NCI-H1048 (cell line): ENCODE results near the gene TM7SF3.
"Not testable (repeated sequence)": the region's sequence is repeated elsewhere in the genome, so short reads cannot be mapped to it uniquely, and the experiment has no call there.

Source experiments
- DNase-seq: peaks from one replicate; lab custom pipeline; 2025; lab: John Stamatoyannopoulos, UW

The TM7SF3 gene

GRCh38 chr12:26978801-26979200 is 35.4 kb downstream of the TM7SF3 start:
- DNase-seq, result no peak

- no peak for DNase-seq
Observed at GRCh38 chr12:26976687-26977086, 37.5 kb downstream of the TM7SF3 start.

- no peak for DNase-seq
Observed at GRCh38 chr12:26971963-26972362, 42.2 kb downstream of the TM7SF3 start.

GRCh38 chr12:26970136-26970535 is 44.0 kb downstream of the TM7SF3 start:
- no peak for DNase-seq

- no peak for DNase-seq
Observed at GRCh38 chr12:26966842-26967241, 47.3 kb downstream of the TM7SF3 start.

- DNase-seq, result no peak
Observed at GRCh38 chr12:26963413-26963812, 50.8 kb downstream of the TM7SF3 start.

GRCh38 chr12:26961803-26962202 is 52.4 kb downstream of the TM7SF3 start:
- no peak for DNase-seq

- not testable (repeated sequence) for DNase-seq
Observed at GRCh38 chr12:26961391-26961790, 52.8 kb downstream of the TM7SF3 start.

GRCh38 chr12:26954027-26954426 is 60.2 kb downstream of the TM7SF3 start:
- no peak for DNase-seq

- no peak for DNase-seq
Observed at GRCh38 chr12:26953447-26953846, 60.7 kb downstream of the TM7SF3 start.

GRCh38 chr12:26948309-26948708 is 65.9 kb downstream of the TM7SF3 start:
- no peak for DNase-seq

GRCh38 chr12:26941215-26941594 is 73.0 kb downstream of the TM7SF3 start:
- no peak for DNase-seq

GRCh38 chr12:26940516-26941214 is 73.5 kb downstream of the TM7SF3 start:
- DNase-seq, result no peak

- DNase-seq, result no peak
Observed at GRCh38 chr12:26939953-26940352, 74.2 kb downstream of the TM7SF3 start.

GRCh38 chr12:26939192-26939832 is 74.9 kb downstream of the TM7SF3 start:
- no peak for DNase-seq

GRCh38 chr12:26938701-26939062 is 75.5 kb downstream of the TM7SF3 start:
- no peak for DNase-seq

- DNase-seq, result peak; percentile 94
Observed at GRCh38 chr12:26937863-26938700, 76.1 kb downstream of the TM7SF3 start, which contains the start of the genes FGFR1OP2 and INTS13. FGFR1OP2 (plus strand) TSS chr12:26938470; CDS start chr12:26954159, 15,689 bp downstream. INTS13 (minus strand) TSS chr12:26937981; CDS start chr12:26936803, 1,178 bp downstream.

- no peak for DNase-seq
Observed at GRCh38 chr12:26937443-26937862, 76.7 kb downstream of the TM7SF3 start.

GRCh38 chr12:26936559-26937442 is 77.4 kb downstream of the TM7SF3 start:
- DNase-seq, result no peak

GRCh38 chr12:26935636-26936378 is 78.4 kb downstream of the TM7SF3 start:
- DNase-seq, result no peak

- DNase-seq, result no peak
Observed at GRCh38 chr12:26929590-26929989, 84.6 kb downstream of the TM7SF3 start.
